Measurements from ENCODE around the gene TRIB2. TPM values are rescaled to one million over a fixed set of nuclear protein-coding genes. Genes with fewer than 3 reads are reported as not detected.

Gene TRIB2
- total and polyA plus RNA-seq, 9 of the 15 experiments (the other 6 are each of a cell fraction or from before 2014, with no cell fraction given) = 9.0 to 39.0 (median 26.3) TPM

GRCh38 chr2:12685956-12686355, 30.8 kb upstream of the TRIB2 start:
- POLR2A ChIA-PET = no interaction called here
- Histone ChIP-seq H3K4me1 (replicated peaks in 1 of 2; ENCODE audit: control insufficient read depth in 2 of 2, insufficient read depth in 2 of 2, low read length in 2 of 2) (no peaks in the 10 kb centered on the region), H3K36me3 (ENCODE audit: control insufficient read depth, insufficient read depth, low read length) (no peaks in the 10 kb centered on the region), H2AFZ (ENCODE audit: low read depth, low read length) (no peak overlapping the region), H3K4me3 (no peak overlapping the region), H3K9me1 (ENCODE audit: control insufficient read depth, insufficient read depth, low read length) (no peaks in the 10 kb centered on the region), H3K9me3 (replicated peaks; ENCODE audit: control insufficient read depth, insufficient read depth, low read depth, low read length) (no peaks in the 10 kb centered on the region), H3K79me2 (ENCODE audit: control insufficient read depth, insufficient read depth, low read length) (no peaks in the 10 kb centered on the region), H3K27me3 (ENCODE audit: control insufficient read depth in 2 of 2, insufficient read depth in 2 of 2, low read length in 2 of 2) (peaks cover 3 to 9% of the 10 kb centered on the region in 2 experiments; a peak in 1 of 5 replicates), H3K4me2 (ENCODE audit: insufficient read depth, low read length) (no peak overlapping the region), H4K20me1 (replicated peaks; ENCODE audit: control insufficient read depth, insufficient read depth, low read length) (no peaks in the 10 kb centered on the region), H3K27ac (ENCODE audit: extremely low read depth, low read depth, low read length) (no peak overlapping the region), H3K9ac (ENCODE audit: insufficient read depth in 1 of 2, low read depth in 2 of 2, low read length in 2 of 2) (no peak overlapping the region)
- CTCF ChIA-PET (ENCODE audit: low intra/inter-chr PET ratio) = no interaction called here
- no peak for FAIRE-seq
- BruUV-seq (replicated peaks) = no TSS peak
- ATAC-seq = peak; percentile 37; the same call in 1 of the 3 replicates
- intact Hi-C loops (cut with micrococcal nuclease) (no loop called here), in situ Hi-C loops (cut with MboI) (no loop called here)
- 43% methylated on average over 6 of the region's 6 CpGs for WGBS (ENCODE audit: insufficient coverage, low coverage, missing lambda C conversion rate)
- no peak for DNase-seq (ENCODE audit: extremely low read depth in 1 of 4, low spot score in 3 of 4)
- no peak for TF ChIP-seq TRIM25 (IDR thresholded peaks at IDR 0.05; ENCODE audit: borderline replicate concordance)
- TF ChIP-seq MEIS2 (IDR thresholded peaks at IDR 0.05; ENCODE audit: partially characterized antibody) = no peak
- TF ChIP-seq GABPB2 (CRISPR knock-in tag; conservative IDR thresholded peaks at IDR 0.05) = no peak
- TF ChIP-seq PRDM10 (IDR thresholded peaks at IDR 0.05; ENCODE audit: partially characterized antibody) = no peak
- TF ChIP-seq ZNF324 (CRISPR knock-in tag; IDR thresholded peaks at IDR 0.05) = no peak
- no peak for TF ChIP-seq ETV5 (CRISPR knock-in tag; IDR thresholded peaks at IDR 0.05; ENCODE audit: low read depth)
- TF ChIP-seq EZH2 (IDR thresholded peaks at IDR 0.05; ENCODE audit: borderline replicate concordance, low read depth, low read length) = no peak
- TF ChIP-seq POLR2AphosphoS5 (IDR thresholded peaks at IDR 0.05; ENCODE audit: control insufficient read depth, insufficient read depth, low read depth, low read length) = no peak
- TF ChIP-seq ZNF740 (CRISPR knock-in tag; IDR thresholded peaks at IDR 0.05) = no peak
- no peak for TF ChIP-seq ZNF740 (tag; IDR thresholded peaks at IDR 0.05)
- no peak for TF ChIP-seq ELF4 (CRISPR knock-in tag; IDR thresholded peaks at IDR 0.05)
- TF ChIP-seq ZKSCAN8 (CRISPR knock-in tag; IDR thresholded peaks at IDR 0.05) = no peak
- TF ChIP-seq ZSCAN32 (CRISPR knock-in tag; IDR thresholded peaks at IDR 0.05) = no peak
- no peak for TF ChIP-seq YY1 (IDR thresholded peaks at IDR 0.05; ENCODE audit: borderline replicate concordance in 1 of 3, control insufficient read depth in 1 of 3, extremely low read depth in 1 of 3, insufficient read depth in 3 of 3, insufficient read length in 1 of 3, insufficient replicate concordance in 2 of 3, low read depth in 1 of 3, low read length in 2 of 3)
- no peak for TF ChIP-seq ZNF175 (CRISPR knock-in tag; IDR thresholded peaks at IDR 0.05; ENCODE audit: low read depth)
- TF ChIP-seq TARDBP (IDR thresholded peaks at IDR 0.05) = no peak
- TF ChIP-seq MBD2 (IDR thresholded peaks at IDR 0.05; ENCODE audit: borderline replicate concordance, low read depth) = no peak
